B cell (primary cell): ENCODE results near the gene MMP15.

ENCODE experiments used
- CTCF ChIP-seq: fragments of 200-600 bp; IDR thresholded peaks from one replicate; pipeline ENCODE4 v1.8.0; 2022; ENCODE audit warnings: antibody characterized with exemption, mild to moderate bottlenecking
- EZH2 ChIP-seq: IDR thresholded peaks from 2 replicates; pipeline ENCODE4 v1.6.1; 2012; ENCODE audit warnings: borderline replicate concordance, low read depth, mild to moderate bottlenecking, moderate library complexity, low read length; ENCODE audit not compliant: insufficient read depth, poor library complexity, severe bottlenecking

- TF ChIP-seq CTCF = no peak
- TF ChIP-seq EZH2 = no peak
These were observed 14.4 kb downstream of the MMP15 start for GRCh38 chr16:58039829-58040495.
